Islet of Langerhans (tissue), 1 donor: ENCODE measurements around the gene ATRNL1.
"Not testable (repeated sequence)": the region's sequence is repeated elsewhere in the genome, so short reads cannot be mapped to it uniquely, and the experiment has no call there.

Experiments used
- FAIRE-seq: peaks from one replicate; lab custom pipeline; 2011; peaks lifted over from hg19 to GRCh38; lab: Jason Lieb, UNC

Gene ATRNL1

GRCh38 chr10:115432188-115432819 is 339.1 kb downstream of the ATRNL1 start:
- FAIRE-seq: peak; percentile 84

DNA sequence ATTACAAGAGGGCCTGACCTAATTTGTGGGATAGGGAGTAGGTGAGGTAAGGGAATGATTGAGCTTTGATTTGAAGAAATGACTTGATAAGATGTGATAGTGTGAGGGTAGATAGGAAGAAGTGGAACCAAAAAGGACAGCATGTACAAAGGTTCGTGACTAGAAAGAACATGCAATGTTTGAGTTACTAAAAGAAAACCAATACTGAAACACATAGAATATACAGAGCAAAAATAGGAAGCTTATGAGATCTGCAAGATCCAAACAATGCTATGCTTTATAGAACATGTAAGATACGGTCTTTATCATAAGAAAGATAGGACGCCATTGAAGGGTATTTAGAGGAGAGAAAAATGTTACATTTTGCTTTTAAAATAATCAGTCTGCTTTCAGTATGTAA is 343.8 kb downstream of the ATRNL1 start:
- no peak for FAIRE-seq

GRCh38 chr10:115441907-115442545 is 348.9 kb downstream of the ATRNL1 start:
- FAIRE-seq: peak; percentile 51

DNA sequence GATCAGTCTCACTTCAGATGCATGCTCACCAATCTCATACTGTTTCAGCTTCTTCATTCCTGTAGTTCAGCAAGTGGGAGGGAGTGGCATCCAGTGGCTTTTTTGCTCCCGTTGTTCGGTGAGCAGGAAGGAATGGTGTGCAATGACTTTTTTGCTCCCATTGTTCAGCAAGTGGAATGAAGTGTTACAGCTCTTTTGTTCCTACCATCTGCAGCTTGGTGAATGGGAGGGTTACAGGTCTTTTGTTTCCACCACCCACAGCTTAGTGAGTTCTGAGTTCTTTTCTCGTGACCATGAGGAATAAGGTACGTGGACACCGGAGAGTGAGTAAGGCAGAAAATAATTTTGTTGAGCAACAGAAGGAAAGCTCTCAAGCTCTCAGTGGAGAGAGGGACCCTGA is 363.6 kb downstream of the ATRNL1 start:
- no peak for FAIRE-seq

DNA sequence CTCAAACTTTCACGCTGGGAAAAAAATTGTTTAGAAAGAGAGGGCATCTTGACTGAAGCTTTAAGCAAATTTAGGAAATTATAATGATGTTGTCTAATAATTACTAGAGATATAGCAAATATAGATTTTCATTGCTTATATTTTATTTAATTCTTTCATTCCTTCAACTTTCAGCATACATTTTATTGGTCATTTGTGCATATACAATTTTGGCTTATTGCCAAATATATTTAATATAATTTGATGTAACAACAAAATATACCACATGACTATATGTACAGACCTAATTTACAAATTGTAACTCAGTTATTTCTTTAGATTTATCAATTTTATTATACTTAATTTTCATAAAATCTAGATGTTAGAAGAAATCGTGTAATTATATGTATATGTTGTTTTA is 390.1 kb downstream of the ATRNL1 start:
- peak; percentile 82 for FAIRE-seq

GRCh38 chr10:115491526-115492140 is 398.5 kb downstream of the ATRNL1 start:
- no peak for FAIRE-seq

GRCh38 chr10:115503546-115503945 is 410.4 kb downstream of the ATRNL1 start:
- FAIRE-seq: no peak

DNA sequence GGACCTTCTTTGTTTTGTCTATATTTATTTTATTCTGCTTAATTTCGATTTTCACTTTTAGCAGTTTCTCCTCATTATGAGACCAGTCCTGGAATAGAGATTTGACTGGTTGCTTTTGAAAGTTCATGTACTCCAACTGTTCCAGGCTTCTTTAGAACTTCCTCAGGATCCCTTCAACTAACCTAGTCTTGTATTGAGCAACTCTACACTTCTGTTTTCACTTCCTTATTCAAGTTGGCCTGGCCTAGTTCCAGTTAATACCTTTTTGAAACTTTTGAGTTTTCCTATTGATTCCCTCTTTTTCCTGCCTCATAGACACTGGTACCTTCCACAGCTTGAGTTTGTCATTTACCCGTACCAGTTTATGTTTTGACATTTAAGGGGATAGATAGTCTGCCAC is 421.7 kb downstream of the ATRNL1 start:
- FAIRE-seq: no peak

DNA sequence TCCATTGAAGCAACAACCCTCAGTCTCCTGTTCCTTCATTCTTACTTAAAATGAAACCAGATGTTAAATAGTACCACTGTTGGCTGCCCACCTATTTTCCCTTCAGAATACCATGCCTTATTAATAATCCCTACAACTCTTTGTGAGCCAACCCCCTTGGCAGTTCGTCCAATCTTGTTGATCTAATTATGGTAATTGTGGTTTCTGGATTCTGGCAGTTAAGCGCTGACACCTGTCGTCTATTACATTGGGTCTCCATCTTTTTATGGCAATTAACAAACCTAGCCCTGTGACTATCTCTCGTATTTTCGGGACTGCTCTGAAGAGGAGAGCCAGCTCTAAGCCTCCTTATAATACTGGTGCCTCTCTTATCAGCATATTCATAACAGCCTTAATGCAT is 432.0 kb downstream of the ATRNL1 start:
- no peak for FAIRE-seq

GRCh38 chr10:115527682-115528081 is 434.5 kb downstream of the ATRNL1 start:
- not testable (repeated sequence) for FAIRE-seq

GRCh38 chr10:115536401-115536800 is 443.2 kb downstream of the ATRNL1 start:
- not testable (repeated sequence) for FAIRE-seq

DNA sequence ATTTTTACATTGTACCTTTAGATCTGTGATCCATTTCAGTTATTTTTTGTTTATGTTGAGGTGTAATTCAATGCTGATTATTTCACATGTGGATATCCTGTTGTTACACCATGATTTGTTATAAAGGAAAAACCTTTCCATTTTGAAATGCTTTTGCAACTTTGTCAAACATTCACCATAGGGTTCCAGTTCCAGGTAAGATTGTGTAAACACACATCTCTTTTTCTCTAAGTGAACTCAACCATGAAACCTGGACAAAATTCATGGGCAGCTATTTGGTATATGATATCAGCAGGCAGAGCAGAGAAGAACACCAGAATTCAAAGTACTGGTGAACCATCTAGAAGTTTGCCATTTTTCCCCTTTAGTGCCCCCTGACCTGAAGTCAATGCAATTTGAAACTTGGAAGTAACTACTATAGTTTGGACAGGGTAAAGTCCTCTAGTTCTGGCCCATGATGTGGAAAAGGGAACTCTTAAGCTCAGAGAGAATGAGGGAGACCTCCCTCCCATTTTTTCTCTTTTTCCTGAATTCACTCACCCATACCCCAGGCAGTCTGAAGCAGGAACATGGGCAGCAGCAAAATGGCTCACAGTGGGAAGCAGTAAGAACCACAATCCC is 446.1 kb downstream of the ATRNL1 start:
- FAIRE-seq: no peak

GRCh38 chr10:115555887-115556402 is 462.8 kb downstream of the ATRNL1 start:
- no peak for FAIRE-seq

- FAIRE-seq: no peak
Measured at GRCh38 chr10:115558252-115558651, 465.1 kb downstream of the ATRNL1 start.

DNA sequence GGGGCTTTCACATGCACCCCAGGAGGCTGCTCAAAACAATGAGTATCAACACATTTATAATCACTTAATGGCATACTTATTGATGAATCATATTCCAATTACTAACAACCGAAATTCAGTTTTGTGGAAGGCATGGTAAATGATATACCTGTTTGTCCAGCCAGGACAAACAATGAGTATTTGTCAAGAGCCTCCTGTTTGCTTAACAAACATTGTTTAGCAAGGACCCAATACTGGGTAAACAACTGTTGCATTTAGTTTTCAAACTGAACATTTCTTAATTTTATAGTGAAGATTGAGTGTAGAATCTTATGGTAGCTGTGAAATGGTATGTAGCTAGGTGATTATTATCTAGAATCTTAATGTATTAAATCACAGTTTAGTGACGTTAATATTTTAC is 473.7 kb downstream of the ATRNL1 start:
- FAIRE-seq: no peak

DNA sequence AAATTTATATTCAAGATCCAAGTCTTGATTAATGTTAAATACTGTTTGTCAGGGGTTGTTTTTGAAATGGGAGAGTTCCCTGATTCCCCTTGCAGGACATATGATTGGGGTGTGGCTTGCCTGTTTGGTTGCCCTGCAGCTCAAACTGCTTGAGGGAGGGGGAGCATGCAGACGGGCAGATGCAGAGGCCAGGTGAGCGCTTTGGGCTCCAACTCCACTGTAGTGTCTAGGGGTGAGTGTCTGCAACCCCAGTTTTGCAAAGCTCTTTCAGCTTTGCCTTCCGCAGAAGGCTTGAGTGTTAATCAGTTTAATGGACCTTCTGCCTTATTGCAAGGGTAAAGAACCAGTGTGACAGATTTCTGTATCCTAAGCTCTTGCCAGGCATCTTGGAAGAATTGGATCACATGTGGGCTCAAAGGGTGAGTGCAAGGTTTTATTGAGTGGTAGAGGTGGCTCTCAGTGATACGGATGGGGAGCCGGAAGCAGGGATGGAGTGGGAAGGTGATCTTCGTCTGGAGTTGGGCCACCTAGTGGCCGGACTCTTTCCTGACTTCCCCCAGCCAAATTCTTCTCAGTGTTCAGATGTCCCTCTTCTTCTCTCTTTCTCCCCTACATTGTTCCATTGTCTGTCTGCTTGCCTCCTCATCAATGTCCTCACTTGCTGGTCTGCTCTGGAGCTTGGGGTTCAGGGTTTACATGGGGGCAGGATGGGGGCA is 479.7 kb downstream of the ATRNL1 start:
- no peak for FAIRE-seq

DNA sequence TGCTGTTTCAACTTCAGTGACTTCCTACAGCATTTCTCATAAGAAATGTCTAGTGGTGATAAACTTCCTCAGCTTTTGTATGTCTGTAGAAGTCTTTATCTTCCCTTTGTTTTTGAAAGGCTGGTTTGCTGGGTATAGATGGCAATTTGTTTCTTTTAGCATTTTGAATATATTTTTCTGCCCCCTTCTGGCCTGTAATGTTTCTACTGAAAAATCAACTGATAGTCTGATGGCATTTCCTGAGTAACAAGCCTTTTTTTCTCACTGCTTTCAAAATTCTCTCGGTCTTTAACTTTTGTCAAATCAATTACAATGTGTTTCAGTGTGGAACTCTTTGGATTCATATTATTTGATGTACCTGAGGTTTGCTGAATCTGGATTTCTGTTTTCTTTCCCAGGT is 487.1 kb downstream of the ATRNL1 start:
- no peak for FAIRE-seq

GRCh38 chr10:115593060-115593459 is 499.9 kb downstream of the ATRNL1 start:
- FAIRE-seq: no peak

DNA sequence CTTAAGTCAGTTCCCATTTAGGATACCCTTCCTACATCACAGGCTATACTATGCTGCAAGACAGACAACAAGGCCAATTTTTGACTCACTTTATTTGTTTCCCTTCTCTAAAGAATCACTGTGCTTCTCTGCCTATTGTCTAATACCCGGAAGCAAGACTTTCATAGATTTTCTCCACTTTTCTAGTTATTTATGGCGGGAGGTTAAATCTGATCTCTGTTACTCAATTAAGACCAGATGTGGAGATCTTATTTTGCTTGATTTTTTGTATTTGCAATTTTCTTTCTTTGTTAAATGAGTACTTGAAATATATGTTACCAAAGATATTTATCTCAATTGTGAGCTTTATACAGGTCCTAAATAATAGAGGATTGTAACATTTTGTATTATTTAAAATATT is 511.5 kb downstream of the ATRNL1 start:
- FAIRE-seq: no peak

GRCh38 chr10:115606086-115606485 is 512.9 kb downstream of the ATRNL1 start:
- no peak for FAIRE-seq

DNA sequence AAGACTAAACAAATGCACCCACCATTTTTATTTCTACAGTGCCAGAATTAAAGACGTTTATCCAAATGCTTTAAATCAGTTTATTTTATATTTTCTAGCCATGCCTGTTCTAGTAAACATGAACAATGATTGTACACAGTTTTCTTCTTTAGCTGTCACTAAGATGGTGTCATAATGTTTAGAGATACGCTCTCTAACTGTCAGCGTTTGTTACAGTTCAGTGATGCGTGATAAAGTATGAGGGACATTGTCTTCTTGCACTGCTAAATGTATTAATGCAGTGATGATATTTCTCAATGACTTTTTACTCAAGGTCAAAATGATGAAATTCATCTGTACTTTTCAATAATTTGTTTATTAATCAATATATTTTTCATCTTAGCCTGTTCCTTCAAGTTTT is 513.6 kb downstream of the ATRNL1 start:
- no peak for FAIRE-seq

DNA sequence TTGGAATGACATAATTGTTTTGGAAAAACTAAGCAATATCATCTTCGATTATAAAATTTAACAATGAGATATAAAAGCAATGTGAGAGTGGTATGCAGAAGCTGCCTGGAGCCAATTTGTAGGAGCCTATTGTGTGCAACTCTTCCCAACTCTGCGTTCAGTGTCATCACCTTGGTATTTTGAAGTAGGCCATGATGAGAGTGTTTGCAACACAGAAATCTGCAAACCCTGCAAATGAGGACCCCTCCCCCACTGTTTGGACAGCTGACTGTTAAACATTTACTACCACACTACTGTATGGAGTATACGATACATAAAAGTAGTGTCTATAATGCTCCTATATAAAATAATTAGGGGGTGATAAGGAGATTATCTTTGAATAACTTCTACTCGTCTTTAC is 531.3 kb downstream of the ATRNL1 start:
- no peak for FAIRE-seq

DNA sequence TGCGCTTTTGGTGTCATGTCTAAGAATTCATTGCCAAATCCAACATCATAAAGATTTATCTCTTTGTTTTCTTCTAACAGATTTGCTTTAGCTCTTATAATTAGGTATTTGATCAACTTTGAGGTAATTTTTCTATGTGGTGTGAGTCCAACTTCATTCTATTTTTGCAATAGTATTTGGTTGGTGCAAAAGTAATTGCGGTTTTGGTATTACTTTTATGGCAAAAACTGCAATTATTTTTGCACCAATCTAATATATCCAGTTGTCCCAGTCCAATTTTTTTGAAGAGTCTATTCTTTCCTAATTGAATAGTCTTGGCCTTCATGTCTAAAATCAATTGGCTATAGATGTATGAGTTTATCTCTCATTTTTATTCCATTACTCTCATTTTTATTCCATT is 535.5 kb downstream of the ATRNL1 start:
- no peak for FAIRE-seq
